Ramos (cell line): ENCODE results near the gene CDRT4.

Experiments
- in situ Hi-C: fragments of 300-500 bp; cut with MboI; formaldehyde crosslinking; loops from one replicate; pipeline ENCODE4 v1.14.3; 2022; ENCODE audit warnings: low sequenced_read_pairs; ENCODE audit not compliant: unreplicated experiment

Gene CDRT4

GRCh38 chr17:15403276-15403939 is 64.0 kb downstream of the CDRT4 start:
- in situ Hi-C loops, result no loop called here

GRCh38 chr17:15399443-15399842 is 68.0 kb downstream of the CDRT4 start:
- in situ Hi-C loops, result no loop called here

- in situ Hi-C loops, result no loop called here
Measured at GRCh38 chr17:15398736-15399331, 68.6 kb downstream of the CDRT4 start.

GRCh38 chr17:15398291-15398690 is 69.1 kb downstream of the CDRT4 start:
- in situ Hi-C loops, result no loop called here

GRCh38 chr17:15397620-15398019 is 69.8 kb downstream of the CDRT4 start:
- in situ Hi-C loops, result no loop called here

GRCh38 chr17:15395091-15395490 is 72.3 kb downstream of the CDRT4 start:
- in situ Hi-C loops, result no loop called here

GRCh38 chr17:15393414-15393813 is 74.0 kb downstream of the CDRT4 start:
- in situ Hi-C loops, result no loop called here

GRCh38 chr17:15392326-15392741 is 75.1 kb downstream of the CDRT4 start:
- in situ Hi-C loops, result no loop called here

- in situ Hi-C loops, result no loop called here
Measured at GRCh38 chr17:15388356-15389041, 78.9 kb downstream of the CDRT4 start.

- in situ Hi-C loops, result no loop called here
Measured at GRCh38 chr17:15386083-15386482, 81.3 kb downstream of the CDRT4 start.
